ENCODE data around the gene DAND5.
A peak's percentile ranks its signal among the peaks of the same experiment; 100 is the strongest.
"Not testable (repeated sequence)": the region's sequence is repeated elsewhere in the genome, so short reads cannot be mapped to it uniquely, and the experiment has no call there.

Gene DAND5

DNA sequence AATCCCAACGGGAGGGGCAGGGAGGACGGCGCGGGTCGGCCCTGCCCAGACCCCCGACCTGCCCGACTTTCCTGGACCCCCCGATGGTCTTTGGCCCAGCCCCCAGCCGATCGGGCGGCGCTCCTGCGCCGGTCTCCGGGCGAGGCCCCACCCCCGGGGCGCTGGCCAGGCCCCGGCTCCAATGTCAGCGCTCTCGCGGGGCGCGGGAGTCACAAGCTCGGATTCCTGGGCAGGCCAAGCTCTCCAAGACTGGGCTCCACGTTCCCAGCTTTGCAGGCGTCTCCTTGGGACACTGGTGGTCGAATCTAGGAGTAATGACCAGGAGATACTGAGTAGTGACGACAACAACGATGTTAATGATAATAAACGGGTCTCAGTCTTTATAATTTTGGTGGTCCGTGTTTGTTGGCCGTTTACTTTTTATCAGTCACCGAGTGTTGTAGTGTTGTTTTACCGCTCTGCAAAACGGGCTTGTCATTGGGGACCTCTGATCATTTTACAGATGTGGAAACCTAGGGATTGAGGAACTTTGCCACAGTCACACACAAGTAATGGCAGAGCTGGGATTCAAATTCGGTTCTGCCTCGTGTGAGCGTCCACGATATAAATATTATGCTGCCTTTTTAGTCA, 23.2 kb upstream of the DAND5 start:
- peak; percentile 83 for DNase-seq

DNA sequence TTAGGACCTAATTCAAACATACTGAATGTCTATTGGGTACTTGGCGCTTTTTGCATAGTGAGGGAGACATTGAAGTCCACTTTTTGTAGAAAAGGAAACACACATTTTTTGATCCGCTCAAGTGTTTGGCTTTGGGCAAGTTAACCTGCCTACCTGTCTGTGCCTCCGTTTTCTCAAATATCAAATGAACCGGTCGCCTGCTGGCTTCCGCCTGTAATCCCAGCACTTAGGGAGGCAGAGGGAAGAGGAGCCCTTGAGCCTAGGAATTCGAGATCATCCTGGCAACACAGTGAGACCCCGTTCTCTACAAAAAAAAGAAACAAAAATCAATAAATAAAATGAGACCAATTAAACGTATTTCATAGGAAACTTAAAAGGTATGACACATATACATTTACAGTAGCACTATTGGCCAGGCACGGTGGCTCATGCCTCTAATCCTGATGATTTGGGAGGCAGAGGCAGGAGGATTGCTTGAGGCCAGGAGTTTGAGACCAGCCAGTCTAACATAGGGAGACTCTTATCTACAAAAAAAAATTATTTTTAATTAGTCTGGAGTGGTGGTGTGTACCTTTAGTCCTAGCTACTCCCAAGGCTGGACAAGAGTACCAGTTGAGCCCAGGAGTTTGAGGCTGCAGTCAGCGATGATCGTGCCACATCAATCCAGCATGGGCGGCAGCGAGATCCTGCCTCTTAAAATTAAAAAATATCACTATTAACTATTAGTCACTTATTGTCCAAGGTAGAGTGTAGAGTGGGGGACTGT, 22.5 kb upstream of the DAND5 start:
- peak; percentile 35 for DNase-seq

DNA sequence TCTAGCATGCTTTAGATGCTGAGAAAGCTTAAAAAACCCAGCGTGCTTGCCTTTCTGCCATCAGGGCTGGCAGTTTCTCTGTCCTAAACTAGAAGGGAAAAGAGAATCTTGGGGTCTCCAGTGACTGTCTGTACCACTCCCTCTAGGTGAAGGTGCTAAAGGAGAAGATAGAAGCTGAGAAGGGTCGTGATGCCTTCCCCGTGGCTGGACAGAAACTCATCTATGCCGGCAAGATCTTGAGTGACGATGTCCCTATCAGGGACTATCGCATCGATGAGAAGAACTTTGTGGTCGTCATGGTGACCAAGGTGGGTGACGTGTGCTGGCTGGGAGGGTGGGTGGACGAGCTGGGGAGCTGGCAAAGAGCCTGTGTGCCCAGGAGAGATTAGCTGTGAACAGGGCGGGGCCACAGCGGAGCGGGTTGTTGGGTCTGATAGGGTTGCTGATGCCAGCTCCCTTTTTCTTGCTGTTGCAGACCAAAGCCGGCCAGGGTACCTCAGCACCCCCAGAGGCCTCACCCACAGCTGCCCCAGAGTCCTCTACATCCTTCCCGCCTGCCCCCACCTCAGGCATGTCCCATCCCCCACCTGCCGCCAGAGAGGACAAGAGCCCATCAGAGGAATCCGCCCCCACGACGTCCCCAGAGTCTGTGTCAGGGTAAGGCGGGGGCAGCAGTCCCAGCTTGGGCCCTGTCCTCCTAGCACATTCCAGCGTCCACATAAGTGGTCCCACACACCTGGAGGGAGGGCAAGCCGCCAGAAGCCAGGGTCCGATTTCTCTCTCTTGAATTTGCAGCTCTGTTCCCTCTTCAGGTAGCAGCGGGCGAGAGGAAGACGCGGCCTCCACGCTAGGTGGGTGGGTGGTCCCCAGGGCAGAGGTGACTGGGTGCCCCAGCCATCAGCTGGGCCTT, 21.4 kb upstream of the DAND5 start:
- no peak for DNase-seq

DNA sequence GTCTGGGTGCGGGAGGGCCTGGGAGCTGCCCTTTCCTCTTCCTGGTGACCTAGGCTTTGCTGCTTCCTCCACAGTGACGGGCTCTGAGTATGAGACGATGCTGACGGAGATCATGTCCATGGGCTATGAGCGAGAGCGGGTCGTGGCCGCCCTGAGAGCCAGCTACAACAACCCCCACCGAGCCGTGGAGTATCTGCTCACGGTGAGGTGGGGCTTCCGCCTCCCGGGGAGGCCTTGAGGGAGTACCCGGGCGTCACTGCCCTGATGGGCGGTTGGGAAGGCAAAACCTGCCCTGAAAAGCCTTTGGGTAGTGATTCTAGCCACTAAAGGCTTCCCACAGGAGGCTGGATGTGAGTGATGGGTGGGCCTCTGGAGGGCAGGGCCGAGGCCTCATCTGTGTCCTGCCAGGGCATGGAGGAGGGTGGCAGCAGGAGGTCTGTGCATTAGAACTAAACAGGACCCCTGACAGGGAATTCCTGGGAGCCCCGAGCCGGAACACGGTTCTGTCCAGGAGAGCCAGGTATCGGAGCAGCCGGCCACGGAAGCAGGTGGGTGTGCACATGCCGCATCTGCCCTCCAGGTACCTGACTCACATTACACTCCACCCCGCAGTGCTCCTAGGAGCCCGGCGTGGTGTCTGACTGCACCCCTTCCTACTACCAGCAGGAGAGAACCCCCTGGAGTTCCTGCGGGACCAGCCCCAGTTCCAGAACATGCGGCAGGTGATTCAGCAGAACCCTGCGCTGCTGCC, 20.6 kb upstream of the DAND5 start:
- no peak for DNase-seq

DNA sequence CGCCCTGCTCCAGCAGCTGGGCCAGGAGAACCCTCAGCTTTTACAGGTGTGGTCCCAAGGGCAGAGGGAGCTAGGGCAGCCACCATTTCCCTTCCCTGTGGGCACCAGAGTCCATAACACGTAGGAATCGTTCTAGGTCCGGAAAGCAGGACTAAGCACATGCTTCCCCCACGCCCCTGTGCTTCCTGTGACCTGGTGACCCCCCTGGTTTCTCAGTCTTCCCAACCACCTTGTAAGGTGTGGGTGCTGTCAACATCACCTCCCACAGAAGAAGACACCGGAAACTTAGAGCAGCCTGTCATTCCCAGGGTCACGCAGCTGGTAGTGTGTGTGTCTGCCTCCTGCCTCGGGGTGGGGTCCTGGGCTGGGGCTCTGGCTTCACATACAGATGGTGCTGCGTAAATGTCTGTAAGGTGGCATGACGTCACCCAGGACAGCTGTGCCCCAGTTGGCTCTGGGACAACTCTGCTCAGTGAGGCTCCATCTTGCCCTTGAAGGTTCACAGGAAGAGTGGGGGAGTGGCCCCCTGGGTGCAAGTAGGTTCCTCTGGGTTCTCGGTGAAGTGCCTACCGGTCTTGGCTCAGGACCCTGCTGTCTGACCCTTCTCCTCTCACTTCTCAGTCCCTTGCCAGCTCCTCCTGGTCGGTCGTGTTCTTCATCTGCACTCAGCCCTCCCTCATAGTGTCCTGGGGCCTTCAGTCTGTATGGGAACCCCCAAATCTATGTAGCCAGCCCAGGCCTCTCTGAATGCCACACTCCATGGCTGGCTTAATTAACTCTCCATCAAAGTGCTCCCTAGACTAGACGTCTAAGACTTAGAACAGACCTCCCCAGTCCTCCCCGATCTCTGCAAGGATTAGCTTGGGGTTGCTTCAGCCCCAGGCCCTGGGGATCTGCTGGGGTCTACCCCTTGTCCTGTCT, 19.8 kb upstream of the DAND5 start:
- DNase-seq = no peak

DNA sequence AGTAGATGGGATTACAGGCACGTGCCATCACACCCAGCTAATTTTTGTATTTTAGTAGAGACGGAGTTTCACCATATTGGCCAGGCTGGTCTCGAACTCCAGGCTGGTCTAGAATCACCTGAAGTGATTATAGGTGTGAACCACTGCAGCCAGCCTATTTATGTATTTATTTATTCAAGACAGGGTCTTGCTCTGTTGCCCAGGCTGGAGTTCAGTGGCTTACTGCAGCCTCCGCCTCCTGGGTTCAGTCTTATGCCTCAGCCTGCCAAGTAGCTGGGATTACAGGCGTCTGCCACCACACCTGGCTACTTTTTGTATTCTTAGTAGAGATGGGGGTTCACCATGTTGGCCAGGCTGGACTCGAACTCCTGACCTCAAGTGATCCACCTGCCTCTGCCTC, 17.3 kb upstream of the DAND5 start:
- DNase-seq = not testable (repeated sequence)

DNA sequence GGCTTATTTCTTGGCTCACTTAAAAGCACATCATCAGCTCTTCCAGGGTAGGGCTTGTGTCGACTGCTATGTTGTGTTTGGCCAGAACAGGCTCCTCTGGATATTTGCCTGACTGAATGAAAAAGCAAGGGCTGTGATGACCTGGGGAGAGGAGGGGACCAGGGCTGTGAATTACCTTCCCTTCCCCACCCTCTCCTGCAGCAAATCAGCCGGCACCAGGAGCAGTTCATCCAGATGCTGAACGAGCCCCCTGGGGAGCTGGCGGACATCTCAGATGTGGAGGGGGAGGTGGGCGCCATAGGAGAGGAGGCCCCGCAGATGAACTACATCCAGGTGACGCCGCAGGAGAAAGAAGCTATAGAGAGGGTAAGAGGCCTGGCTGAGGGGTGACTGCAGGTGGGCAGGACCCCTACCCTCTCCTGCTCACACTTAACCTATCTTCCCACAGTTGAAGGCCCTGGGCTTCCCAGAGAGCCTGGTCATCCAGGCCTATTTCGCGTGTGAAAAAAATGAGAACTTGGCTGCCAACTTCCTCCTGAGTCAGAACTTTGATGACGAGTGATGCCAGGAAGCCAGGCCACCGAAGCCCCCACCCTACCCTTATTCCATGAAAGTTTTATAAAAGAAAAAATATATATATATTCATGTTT, 16.8 kb upstream of the DAND5 start:
- no peak for DNase-seq

DNA sequence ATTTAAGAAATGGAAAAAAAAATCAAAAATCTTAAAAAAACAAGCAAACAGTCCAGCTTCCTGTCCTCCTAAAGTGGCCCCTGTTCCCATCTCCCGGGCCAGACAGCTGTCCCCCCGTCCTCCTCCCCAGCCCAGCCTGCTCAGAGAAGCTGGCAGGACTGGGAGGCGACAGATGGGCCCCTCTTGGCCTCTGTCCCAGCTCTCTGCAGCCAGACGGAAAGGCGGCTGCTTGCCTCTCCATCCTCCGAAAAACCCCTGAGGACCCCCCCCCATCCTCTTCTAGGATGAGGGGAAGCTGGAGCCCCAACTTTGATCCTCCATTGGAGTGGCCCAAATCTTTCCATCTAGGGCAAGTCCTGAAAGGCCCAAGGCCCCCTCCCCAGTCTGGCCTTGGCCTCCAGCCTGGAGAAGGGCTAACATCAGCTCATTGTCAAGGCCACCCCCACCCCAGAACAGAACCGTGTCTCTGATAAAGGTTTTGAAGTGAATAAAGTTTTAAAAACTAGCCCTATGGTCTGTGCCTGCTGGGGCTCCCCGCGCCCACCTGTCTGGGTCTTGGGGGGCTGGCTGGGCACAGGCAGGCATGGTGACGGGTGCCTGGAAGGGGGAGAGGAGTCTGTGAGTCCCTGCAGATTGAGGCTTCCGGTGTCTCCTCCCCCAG, 16.1 kb upstream of the DAND5 start:
- DNase-seq = no peak

DNA sequence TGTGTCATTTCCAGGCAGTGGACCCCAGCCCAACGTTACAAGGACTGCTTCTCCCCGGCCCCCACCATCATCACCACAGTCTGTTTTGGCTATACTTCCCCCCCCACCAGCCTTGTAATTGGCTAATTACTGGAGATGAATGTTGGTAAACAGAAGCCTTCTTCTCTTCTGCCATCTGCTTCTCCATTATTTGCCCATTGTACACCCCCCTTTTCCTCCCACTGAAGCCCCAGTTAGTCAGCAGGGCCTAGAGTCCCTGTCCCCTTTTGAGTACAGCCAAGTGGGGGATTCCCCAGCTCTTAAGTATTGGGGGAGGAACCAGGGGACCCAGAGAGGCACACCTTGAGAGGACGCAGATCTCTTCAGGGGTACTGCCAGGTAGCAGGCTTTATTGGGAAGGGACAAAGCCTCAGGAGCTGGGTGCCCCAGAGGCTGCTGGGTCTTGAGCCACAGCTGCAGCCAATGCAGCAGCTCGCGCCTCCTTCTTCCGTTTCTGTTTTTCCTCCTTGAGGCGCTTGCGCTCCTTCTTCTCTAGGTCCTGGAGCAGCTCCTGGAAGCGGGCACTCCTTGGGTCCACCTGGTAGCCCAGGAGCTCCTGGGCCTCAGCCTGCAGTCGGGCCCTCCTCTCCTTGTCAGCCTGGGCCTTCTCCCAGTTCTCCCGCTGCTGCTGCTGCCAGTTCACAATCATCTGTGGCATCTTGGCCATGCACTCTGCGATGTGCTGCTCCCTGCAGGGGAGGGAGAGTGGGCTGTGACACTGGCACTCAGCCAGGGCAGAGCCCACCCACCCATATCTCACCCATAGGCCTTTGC, 15.4 kb upstream of the DAND5 start:
- DNase-seq = no peak

DNA sequence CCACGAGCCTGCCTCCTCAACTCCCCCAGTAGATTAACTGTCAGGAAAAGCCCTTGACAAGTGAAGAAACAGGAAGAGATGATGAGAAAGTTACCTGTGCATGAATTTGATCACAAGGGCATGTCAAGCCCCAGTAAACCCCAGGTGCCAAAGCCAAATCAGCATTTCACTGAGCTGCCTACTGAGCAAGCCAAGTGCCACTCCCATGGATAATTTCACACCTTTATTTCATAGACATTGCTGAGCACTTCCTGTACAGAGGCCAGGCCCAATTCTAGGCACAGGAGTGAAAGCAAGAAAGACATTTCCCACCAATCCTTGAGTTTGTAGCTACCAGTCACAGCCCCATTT, 14.8 kb upstream of the DAND5 start:
- DNase-seq = no peak

DNA sequence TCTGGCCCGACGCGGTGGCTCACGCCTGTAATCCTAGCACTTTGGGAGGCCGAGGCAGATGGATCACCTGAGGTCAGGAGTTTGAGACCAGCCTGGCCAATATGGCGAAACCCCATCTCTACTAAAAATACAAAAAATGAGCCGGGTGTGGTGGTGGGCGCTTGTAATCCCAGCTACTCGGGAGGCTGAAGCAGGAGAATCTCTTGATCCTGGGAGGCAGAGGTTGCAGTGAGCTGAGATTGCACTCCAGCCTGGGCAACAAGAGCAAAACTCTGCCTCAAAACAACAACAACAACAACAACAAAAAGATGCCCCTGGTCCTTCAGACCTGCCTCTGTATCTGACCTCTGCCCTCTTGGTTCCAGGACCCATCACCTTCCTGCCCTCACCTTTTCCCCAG, 13.8 kb upstream of the DAND5 start:
- not testable (repeated sequence) for DNase-seq

DNA sequence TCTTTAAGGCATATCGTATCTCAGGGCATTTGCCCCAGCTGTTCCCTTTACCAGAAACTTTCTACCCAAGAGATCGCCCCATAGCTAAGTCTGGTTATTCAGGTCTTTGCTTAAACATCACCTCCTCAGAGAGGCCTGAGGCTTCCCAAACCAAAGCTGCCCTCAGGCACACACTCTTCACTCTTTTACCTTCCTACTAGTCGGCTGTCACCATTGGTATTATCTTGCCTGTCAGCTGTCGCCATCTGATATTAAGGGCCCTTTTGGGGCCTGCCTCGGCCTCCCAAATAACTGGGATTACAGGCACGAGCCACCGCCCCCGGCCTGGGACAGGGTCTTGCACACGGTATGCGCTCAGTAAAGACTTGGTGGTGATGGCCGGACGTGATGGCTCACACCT, 13.4 kb upstream of the DAND5 start:
- DNase-seq = no peak

DNA sequence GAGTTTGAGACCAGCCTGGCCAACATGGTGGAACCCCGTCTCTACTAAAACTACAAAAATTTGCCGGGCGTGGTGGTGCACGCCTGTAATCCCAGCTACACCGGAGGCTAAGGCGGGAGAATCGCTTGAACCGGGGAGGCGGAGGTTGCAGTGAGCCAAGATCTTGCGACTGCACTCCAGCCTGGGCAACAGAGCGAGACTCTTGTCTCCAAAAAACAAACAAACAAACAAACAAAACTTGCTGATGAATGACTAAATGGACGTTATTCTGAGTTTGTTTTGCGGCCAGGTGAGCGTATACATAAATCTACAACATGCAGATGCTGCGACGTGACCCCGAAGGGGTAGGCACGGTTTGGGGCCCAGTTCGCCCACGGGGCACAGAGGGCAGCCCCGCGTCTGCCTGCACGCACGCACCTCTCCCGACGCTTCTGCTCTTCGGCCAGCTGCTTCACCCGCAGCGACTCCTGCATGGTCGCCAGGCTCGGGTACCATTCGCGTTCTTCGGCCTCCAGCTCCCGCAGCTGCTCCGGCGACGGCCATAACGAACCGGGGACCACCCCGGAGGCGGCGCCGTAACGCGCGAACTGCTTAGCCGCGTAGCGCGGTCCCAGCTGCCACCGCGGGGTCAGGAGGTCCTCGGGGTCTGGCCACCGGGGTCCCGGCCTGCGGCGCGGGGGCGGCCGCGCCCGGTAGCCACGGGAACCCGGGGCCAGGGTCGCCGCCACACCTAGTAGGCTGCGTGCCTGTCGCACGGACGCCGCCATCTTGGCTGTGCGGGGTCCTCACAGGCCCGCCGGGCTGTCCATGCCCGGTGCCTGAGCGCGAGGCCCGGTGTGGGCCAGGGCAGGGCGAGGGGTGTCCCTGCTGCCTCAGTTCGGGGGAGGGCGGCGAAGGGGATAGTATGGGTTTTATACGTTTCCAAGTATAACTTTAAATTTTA, 12.7 kb upstream of the DAND5 start, which contains the start of gene GADD45GIP1:
GADD45GIP1 (minus strand) TSS at position 778 of the 943 bp plus-strand sequence; CDS start at position 767, 11 bp downstream.
- peak; percentile 91 for DNase-seq

DNA sequence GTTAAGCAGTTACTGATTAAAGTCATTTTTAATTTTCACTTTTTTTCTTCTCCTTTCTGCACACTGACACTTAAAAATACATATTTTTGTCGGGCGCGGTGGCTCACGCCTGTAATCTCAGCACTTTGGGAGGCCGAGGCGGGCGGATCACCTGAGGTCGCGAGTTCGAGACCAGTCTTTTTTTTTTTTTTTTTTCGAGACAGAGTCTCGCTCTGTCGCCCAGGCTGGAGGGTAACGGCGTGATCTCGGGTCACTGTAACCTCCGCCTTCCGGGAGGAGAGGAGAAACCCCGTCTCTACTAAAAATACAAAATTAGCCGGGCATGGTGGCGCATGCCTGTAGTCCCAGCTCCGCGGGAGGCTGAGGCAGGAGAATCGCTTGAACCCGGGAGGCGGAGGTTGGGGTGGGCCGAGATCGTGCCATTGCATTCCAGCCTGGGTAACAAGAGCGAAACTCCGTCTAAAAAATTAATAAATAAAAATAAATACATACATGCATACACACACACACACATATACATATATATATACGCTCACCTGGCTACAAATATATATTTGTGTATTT, 11.9 kb upstream of the DAND5 start:
- not testable (repeated sequence) for DNase-seq

DNA sequence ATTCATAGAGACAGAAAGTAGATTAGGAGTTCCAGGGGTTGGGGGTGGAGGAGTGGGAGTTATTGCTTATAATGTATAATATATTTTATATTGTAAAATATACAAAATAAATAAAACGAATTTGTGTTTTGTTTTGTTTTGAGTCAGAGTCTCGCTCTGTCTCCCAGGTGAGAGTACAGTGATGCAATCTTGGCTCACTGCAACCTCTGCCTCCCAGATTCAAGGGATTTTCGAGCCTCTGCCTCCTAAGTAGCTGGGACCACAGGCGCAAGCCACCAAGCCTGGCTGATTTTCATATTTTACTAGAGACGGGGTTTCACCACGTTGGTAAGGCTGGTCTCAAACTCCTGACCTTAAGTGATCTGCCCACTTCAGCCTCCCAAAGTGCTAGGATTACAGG, 9.9 kb upstream of the DAND5 start:
- no peak for DNase-seq

DNA sequence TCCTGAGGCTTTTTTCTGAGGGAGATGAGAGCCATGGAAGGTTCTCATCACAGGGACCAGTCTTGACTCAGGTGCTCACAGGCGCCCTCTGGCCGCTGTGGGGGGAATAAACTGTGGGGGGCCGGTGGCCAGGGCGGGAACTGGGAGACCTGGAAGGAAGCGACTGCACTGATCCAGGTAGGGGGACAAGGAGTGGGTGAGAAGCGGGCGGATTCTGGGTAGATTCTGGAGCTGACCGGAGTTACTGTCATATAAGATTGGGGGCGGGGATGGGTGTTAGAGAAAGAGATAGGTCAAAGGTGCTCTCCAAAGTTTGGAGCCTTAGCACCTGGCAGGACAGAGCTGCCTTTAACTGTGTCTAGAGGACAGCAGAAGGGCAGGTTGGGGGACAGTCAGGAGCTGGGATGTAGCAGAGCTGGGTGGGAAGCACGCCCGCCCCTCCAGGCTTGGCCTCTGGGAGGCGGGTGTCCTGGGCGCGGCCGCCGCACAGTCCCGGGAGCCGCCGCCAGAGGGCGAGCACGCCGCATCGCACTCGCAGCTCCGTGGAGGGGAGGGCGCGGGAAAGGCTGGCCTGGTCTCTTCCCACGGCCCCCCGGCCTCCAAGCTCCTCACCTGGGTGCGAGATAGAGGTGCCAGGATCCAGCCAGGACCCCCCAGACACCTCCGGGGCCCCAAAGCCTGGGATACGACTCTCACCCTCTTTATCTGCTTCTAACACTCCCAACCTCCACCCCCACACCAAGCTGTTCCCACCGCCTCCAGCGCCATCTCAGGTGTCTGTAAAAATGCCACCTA, 4.2 kb upstream of the DAND5 start:
- peak; percentile 79 for DNase-seq

DNA sequence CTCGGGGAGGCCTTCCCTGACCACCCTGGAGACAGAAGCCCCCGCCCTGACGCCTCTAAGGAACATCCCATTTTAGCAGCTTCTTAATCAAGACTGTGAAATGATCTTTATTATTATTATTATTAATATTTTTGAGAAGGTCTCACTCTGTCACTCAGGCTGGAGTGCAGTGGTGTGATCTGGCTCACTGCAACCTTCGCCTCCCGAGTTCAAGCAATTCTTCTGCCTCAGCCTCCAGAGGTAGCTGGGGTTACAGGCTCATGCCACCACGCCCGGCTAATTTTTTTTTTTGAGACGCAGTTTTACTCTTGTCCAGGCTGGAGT, 3.6 kb upstream of the DAND5 start:
- DNase-seq = no peak

DNA sequence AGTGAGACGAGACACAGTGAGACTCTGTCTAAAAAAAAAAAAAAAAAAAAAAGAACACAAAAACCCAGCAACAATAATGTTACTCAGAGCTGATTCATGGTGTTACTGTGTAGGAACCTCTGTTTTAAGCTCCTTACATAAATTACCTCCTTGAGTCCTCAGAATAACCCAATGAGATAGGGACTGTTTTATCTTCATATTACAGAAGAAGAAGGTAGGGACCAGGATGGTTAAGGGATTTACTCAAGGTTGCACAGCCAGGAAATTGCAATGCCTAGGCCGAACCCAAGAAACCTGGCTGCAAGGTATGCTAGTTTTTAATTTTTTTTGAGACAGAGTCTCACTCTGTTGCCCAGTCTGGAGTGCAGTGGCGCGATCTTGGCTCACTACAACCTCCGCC, 1.5 kb upstream of the DAND5 start:
- DNase-seq = no peak

Measured in DMS53 (cell line).